GM12875 (cell line): ENCODE data around the gene MYH14.

Experiments used
- H3K4me3 ChIP-seq: one replicate; pipeline ENCODE4 v1.5.1; 2011; ENCODE audit warnings: low read depth, low read length, control low read depth
- TF ChIP-seq, protein P1 (sequence below): IDR thresholded peaks from 2 replicates; pipeline ENCODE4 v1.5.1; 2011; ENCODE audit warnings: low read depth, mild to moderate bottlenecking, control low read depth, inconsistent platforms, low read length, moderate library complexity, borderline replicate concordance; ENCODE audit not compliant: insufficient read depth

The MYH14 gene

GRCh38 chr19:50248413-50248812 lies 45.0 kb downstream of the MYH14 start:
- TF ChIP-seq, protein P1, sequence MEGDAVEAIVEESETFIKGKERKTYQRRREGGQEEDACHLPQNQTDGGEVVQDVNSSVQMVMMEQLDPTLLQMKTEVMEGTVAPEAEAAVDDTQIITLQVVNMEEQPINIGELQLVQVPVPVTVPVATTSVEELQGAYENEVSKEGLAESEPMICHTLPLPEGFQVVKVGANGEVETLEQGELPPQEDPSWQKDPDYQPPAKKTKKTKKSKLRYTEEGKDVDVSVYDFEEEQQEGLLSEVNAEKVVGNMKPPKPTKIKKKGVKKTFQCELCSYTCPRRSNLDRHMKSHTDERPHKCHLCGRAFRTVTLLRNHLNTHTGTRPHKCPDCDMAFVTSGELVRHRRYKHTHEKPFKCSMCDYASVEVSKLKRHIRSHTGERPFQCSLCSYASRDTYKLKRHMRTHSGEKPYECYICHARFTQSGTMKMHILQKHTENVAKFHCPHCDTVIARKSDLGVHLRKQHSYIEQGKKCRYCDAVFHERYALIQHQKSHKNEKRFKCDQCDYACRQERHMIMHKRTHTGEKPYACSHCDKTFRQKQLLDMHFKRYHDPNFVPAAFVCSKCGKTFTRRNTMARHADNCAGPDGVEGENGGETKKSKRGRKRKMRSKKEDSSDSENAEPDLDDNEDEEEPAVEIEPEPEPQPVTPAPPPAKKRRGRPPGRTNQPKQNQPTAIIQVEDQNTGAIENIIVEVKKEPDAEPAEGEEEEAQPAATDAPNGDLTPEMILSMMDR = no peak
- H3K4me3 ChIP-seq = no peak overlapping the region

DNA sequence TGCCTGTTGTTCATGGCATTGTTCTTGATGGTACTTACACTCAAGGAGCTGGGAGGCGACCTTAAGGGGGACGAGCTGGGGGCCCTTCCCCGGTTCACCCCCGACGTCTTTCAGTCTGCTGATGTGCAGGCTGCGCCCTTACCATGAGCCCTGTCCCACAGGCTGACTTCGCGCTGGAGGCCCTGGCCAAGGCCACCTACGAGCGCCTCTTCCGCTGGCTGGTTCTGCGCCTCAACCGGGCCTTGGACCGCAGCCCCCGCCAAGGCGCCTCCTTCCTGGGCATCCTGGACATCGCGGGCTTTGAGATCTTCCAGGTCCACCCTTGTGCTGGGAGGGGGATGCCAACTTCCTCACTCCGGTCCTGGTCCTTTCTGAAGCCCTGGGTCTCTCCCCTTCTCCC lies 45.4 kb downstream of the MYH14 start:
- no peak overlapping the region for H3K4me3 ChIP-seq
- TF ChIP-seq, protein P1 = no peak

GRCh38 chr19:50249636-50250035 lies 46.2 kb downstream of the MYH14 start:
- TF ChIP-seq, protein P1 = no peak
- H3K4me3 ChIP-seq = no peak overlapping the region

DNA sequence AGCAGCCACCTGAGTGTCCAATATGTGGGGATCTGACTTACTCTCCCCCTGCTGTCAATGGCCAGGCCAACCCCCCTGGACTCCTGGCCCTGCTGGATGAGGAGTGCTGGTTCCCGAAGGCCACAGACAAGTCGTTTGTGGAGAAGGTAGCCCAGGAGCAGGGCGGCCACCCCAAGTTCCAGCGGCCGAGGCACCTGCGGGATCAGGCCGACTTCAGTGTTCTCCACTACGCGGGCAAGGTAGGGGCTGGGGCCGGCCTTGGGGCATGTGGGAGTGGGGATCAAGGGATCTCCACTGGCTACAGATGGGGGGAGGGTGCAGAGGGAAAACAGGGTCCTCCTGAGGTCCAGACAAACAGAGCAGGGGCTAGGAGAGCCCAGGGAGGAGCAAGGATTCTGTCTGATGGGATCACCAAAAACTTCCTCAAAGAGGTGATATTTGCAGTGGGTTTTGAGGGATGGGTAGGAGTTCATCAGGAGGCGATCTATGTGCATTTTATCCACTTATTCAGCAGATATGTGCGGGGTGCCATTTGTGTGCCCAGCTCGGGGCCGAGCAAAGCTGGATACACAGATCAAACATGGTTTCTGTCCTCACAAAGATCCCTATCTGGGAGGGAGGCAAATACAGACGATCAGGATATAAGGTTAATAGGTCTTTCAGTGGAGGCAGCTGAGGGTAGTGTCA lies 47.2 kb downstream of the MYH14 start:
- TF ChIP-seq, protein P1 = no peak
- no peak overlapping the region for H3K4me3 ChIP-seq

DNA sequence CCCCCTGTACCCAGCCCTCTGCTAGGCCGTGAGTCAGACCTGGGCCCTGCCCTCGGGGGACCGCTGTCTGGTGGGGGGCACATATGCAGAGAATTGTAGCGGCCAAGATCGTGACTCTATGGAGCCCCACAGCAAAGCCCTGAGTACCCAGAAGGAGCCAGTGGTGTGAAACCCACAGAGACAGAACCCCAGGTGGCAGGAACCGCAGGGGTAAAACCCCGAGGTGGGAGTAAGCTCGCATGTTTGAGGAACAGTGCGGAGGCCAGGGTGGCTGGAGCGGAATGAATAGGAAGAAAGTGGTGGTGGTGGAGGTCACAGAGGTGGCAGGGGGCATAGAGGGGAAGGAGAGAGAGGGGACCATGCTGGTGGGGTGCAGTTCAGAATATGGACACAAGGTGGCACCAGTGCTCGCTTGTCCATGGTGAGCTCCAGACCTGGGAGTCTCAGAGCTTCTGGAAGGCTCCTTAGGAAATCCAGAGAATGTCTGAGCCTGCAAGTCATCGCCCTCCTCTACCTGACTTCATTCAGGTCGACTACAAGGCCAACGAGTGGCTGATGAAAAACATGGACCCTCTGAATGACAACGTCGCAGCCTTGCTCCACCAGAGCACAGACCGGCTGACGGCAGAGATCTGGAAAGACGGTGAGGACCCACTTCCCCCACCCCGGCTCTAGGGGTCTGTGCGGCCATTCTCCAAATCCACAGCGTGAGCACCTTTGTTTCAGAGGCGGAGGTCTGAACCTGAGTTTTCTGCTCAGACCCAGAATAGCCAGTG lies 48.9 kb downstream of the MYH14 start:
- TF ChIP-seq, protein P1 = peak; percentile 77

GRCh38 chr19:50252887-50253268 lies 49.5 kb downstream of the MYH14 start:
- TF ChIP-seq, protein P1 = no peak
- H3K4me3 ChIP-seq = no peak overlapping the region

More for the DNA sequence above, 48.9 kb downstream of the MYH14 start:
- no peak overlapping the region for H3K4me3 ChIP-seq

- H3K4me3 ChIP-seq = no peak overlapping the region
- TF ChIP-seq, protein P1 = peak; percentile 45; the same call in 1 of the 2 replicates
These were observed 51.7 kb downstream of the MYH14 start for GRCh38 chr19:50255115-50255514.
